NCI-H1694 treated with DMSO at 0.1 percent for 48 hours (cell line): ENCODE measurements around the gene FRAT1.
A peak's percentile ranks its signal among the peaks of the same experiment; 100 is the strongest.

Experiments used
- DNase-seq: peaks from one replicate; lab custom pipeline; 2025; lab: John Stamatoyannopoulos, UW

Gene FRAT1

DNA sequence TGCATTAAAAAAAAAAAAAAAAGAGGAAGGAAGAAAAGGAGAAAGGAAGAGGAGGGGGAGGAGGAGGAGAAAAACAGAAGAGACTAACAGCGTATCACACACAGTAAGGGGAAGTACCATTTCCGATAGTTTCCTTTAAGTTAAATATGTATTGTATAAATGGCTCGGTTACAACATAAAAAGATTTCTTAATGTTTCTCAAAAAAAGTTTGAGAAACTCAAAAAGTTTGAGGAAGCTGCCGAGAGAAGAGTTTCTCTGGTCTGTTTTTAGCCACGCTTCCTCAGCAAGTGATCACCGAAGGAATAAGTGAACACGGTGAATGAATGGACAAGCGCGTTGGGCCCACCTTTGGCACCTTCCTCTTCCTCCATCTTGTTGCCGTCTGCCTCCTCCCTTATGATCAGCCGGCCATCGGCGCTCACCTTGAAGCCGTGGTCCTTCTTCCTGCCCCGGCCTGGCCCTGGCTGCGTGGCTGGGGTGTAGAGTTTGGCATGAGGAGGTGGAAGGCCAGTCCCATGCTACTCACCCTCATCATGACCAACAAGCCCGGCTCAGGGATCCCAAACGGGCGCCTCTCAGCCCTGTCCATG, 46.8 kb downstream of the FRAT1 start:
- peak; percentile 9 for DNase-seq

- no peak for DNase-seq
Measured at GRCh38 chr10:97366572-97366971, 47.5 kb downstream of the FRAT1 start.

GRCh38 chr10:97367126-97367649, 48.1 kb downstream of the FRAT1 start:
- no peak for DNase-seq
